Lower leg skin (tissue), 3 donors: ENCODE results near the gene ZNF75A.

ENCODE experiments used
- POLR2A ChIP-seq, 2 donors: fragments of 450-650 bp; IDR thresholded peaks; one replicate each; pipeline ENCODE4 v1.6.1; 2016 to 2017; ENCODE audit warnings: antibody characterized with exemption in 2 of 2, mild to moderate bottlenecking in 1 of 2, moderate library complexity in 1 of 2
- TF ChIP-seq, protein P1 (sequence below), 3 donors: fragments of 450-650 bp; IDR thresholded peaks; one replicate each; pipeline ENCODE4 v1.5.1; 2016; ENCODE audit warnings: antibody characterized with exemption in 3 of 3, mild to moderate bottlenecking in 3 of 3, moderate library complexity in 2 of 3

DNA sequence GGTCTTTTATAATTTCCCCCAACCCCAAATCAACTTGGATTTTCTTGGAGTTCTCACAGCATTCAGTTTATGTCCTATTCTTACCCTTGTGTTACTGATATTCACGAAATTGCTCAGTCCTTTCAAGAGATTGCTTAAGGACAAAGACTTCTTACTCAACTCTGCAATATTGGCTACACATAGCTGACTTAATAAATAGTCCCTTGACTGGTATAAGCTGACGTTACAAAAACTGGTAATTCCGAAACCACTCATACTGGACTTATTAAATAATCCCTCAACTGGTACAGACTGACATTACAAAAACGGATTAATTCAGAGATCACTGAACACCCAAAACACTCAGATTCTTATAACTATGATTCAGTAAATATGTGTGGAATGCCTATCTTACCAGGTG is 927 bp upstream of the ZNF75A start:
- no peak for TF ChIP-seq POLR2A (IDR thresholded peaks at IDR 0.05)
- TF ChIP-seq, protein P1, sequence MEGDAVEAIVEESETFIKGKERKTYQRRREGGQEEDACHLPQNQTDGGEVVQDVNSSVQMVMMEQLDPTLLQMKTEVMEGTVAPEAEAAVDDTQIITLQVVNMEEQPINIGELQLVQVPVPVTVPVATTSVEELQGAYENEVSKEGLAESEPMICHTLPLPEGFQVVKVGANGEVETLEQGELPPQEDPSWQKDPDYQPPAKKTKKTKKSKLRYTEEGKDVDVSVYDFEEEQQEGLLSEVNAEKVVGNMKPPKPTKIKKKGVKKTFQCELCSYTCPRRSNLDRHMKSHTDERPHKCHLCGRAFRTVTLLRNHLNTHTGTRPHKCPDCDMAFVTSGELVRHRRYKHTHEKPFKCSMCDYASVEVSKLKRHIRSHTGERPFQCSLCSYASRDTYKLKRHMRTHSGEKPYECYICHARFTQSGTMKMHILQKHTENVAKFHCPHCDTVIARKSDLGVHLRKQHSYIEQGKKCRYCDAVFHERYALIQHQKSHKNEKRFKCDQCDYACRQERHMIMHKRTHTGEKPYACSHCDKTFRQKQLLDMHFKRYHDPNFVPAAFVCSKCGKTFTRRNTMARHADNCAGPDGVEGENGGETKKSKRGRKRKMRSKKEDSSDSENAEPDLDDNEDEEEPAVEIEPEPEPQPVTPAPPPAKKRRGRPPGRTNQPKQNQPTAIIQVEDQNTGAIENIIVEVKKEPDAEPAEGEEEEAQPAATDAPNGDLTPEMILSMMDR (IDR thresholded peaks at IDR 0.05) = no peak
